ENCODE results near the gene NEO1. TPM values are rescaled to one million over a fixed set of nuclear protein-coding genes. Genes with fewer than 3 reads are reported as not detected.

The NEO1 gene
- total and polyA plus RNA-seq, 11 donors: 4.4 to 31.5 (median 11.9) TPM

- no peak overlapping the region for H3K27ac ChIP-seq
- H3K4me1 ChIP-seq: peaks cover 0 to 26% (median 6%) of the 10 kb centered on the region in 12 donors
- no peaks in the 10 kb centered on the region for H3K27me3 ChIP-seq
- WGBS, 4 donors: 85 to 89% (median 87%) methylated on average over 2 of the region's 2 CpGs
- intact Hi-C loops (cut with DNase I): no loop called here
- no peak overlapping the region for H3K4me3 ChIP-seq
- DNase-seq: peak in 1 of 5 donors; percentile 6
- H3K36me3 ChIP-seq: peaks cover 0 to 6% (median 0%) of the 10 kb centered on the region in 9 donors
- ATAC-seq: no peak
- TF ChIP-seq, protein P1, sequence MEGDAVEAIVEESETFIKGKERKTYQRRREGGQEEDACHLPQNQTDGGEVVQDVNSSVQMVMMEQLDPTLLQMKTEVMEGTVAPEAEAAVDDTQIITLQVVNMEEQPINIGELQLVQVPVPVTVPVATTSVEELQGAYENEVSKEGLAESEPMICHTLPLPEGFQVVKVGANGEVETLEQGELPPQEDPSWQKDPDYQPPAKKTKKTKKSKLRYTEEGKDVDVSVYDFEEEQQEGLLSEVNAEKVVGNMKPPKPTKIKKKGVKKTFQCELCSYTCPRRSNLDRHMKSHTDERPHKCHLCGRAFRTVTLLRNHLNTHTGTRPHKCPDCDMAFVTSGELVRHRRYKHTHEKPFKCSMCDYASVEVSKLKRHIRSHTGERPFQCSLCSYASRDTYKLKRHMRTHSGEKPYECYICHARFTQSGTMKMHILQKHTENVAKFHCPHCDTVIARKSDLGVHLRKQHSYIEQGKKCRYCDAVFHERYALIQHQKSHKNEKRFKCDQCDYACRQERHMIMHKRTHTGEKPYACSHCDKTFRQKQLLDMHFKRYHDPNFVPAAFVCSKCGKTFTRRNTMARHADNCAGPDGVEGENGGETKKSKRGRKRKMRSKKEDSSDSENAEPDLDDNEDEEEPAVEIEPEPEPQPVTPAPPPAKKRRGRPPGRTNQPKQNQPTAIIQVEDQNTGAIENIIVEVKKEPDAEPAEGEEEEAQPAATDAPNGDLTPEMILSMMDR (IDR thresholded peaks at IDR 0.05): no peak
- no peaks in the 10 kb centered on the region for H3K9me3 ChIP-seq
Measured at GRCh38 chr15:73333001-73333400, 280.7 kb downstream of the NEO1 start.

- H3K4me1 ChIP-seq: peaks cover 0 to 29% (median 6%) of the 10 kb centered on the region in 12 donors
- intact Hi-C loops (cut with DNase I): no loop called here
- 86 to 93% (median 91%) methylated on average over 5 to 6 of the region's 6 CpGs for WGBS, 4 donors
- no peaks in the 10 kb centered on the region for H3K9me3 ChIP-seq
- no peak overlapping the region for H3K4me3 ChIP-seq
- H3K36me3 ChIP-seq: peaks cover 0 to 4% (median 0%) of the 10 kb centered on the region in 9 donors
- H3K27me3 ChIP-seq: no peaks in the 10 kb centered on the region
- no peak for ATAC-seq
- H3K27ac ChIP-seq: no peak overlapping the region
- peak in 2 of 5 donors; percentile 4 to 22 for DNase-seq
- TF ChIP-seq, protein P1 (IDR thresholded peaks at IDR 0.05): no peak
- no peak for TF ChIP-seq POLR2A (IDR thresholded peaks at IDR 0.05)
Measured at GRCh38 chr15:73334086-73334485, 281.8 kb downstream of the NEO1 start.

- Histone ChIP-seq H3K36me3 (no peaks in the 10 kb centered on the region), H3K27me3 (no peaks in the 10 kb centered on the region), H3K9me3 (no peaks in the 10 kb centered on the region), H3K27ac (no peak overlapping the region), H3K4me3 (no peak overlapping the region), H3K4me1 (peaks cover 0 to 31% (median 6%) of the 10 kb centered on the region in 12 donors)
- TF ChIP-seq POLR2A (IDR thresholded peaks at IDR 0.05): no peak
- TF ChIP-seq, protein P1 (IDR thresholded peaks at IDR 0.05): no peak
- intact Hi-C loops (cut with DNase I): no loop called here
- DNase-seq (peak in 2 of 5 donors; percentile 17 to 33), ATAC-seq (no peak)
- 52 to 81% (median 65%) methylated on average over 7 to 9 of the region's 9 CpGs for WGBS, 4 donors
Measured at GRCh38 chr15:73335026-73335425, 282.8 kb downstream of the NEO1 start.

DNA sequence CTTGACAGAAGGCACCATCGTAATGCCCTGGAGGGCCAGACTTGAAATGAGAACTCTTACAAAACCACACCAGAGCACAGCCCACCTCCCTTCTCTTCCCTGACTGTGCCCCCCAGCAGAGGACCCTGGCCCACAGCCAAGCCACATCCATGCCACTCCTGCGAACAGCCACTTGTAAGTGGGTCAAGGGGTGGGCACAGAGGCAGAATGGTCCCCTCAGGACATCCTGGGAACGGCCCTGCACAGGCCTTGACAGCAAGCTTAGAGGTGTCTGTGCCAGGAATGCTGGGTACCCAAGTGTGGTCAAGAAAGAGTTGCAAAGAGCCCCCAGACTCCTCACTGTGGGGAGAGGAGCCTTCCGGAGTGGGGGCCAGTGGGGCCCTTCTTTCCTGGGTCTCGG, 283.2 kb downstream of the NEO1 start:
- H3K4me1 ChIP-seq: peaks cover 0 to 26% (median 3%) of the 10 kb centered on the region in 12 donors
- no peaks in the 10 kb centered on the region for H3K27me3 ChIP-seq
- no peak overlapping the region for H3K4me3 ChIP-seq
- WGBS, 4 donors: 60 to 80% (median 71%) methylated on average over 4 to 5 of the region's 5 CpGs
- intact Hi-C loops (cut with DNase I): no loop called here
- TF ChIP-seq, protein P1 (IDR thresholded peaks at IDR 0.05): no peak
- TF ChIP-seq POLR2A (IDR thresholded peaks at IDR 0.05): no peak
- ATAC-seq: no peak
- peak in 2 of 5 donors; percentile 24 to 51 for DNase-seq
- H3K27ac ChIP-seq: no peak overlapping the region
- no peaks in the 10 kb centered on the region for H3K36me3 ChIP-seq
- H3K9me3 ChIP-seq: no peaks in the 10 kb centered on the region
